ENCODE results near the gene ADPRH.

ADPRH gene

GRCh38 chr3:119555309-119555735, 24.0 kb upstream of the ADPRH start:
- Histone ChIP-seq H3K18ac (ENCODE audit: low read length) (no peak overlapping the region), H3K9me3 (replicated peaks in 1 of 2; ENCODE audit: control insufficient read depth in 2 of 2, insufficient read depth in 1 of 2, low read depth in 1 of 2, low read length in 2 of 2) (no peaks in the 10 kb centered on the region), H4K91ac (ENCODE audit: low read depth, low read length, poor library complexity) (no peak overlapping the region), H3K36me3 (replicated peaks in 1 of 2; ENCODE audit: control insufficient read depth in 2 of 2, insufficient read depth in 2 of 2, low read length in 2 of 2) (no peaks in the 10 kb centered on the region), H2BK15ac (ENCODE audit: low read length) (no peak overlapping the region), H2AK5ac (ENCODE audit: low read depth, low read length) (no peak overlapping the region), H3K79me1 (ENCODE audit: low read depth, low read length) (no peaks in the 10 kb centered on the region), H3K4me1 (ENCODE audit: control insufficient read depth in 2 of 2, insufficient read depth in 1 of 2, low read depth in 1 of 2, low read length in 2 of 2) (no peaks in the 10 kb centered on the region), H2BK120ac (ENCODE audit: low read depth, low read length) (no peak overlapping the region), H3K4me2 (ENCODE audit: insufficient read depth, low read length, poor library complexity, severe bottlenecking) (no peak overlapping the region), H3K14ac (ENCODE audit: low read length) (no peak overlapping the region), H3K4me3 (ENCODE audit: low read length in 2 of 2) (no peak overlapping the region), H4K8ac (ENCODE audit: low read depth, low read length) (no peak overlapping the region), H3K27me3 (ENCODE audit: control insufficient read depth in 3 of 3, insufficient read depth in 3 of 3, low read depth in 1 of 3, low read length in 3 of 3) (peaks cover 0 to 31% (median 0%) of the 10 kb centered on the region in 3 experiments), H2BK12ac (ENCODE audit: low read length) (no peak overlapping the region), H3K27ac (replicated peaks; ENCODE audit: low read length) (no peak overlapping the region), H3K9ac (ENCODE audit: low read depth, low read length, poor library complexity) (no peak overlapping the region), H3K4ac (ENCODE audit: low read length) (no peak overlapping the region), H3K23ac (ENCODE audit: low read depth, low read length, poor library complexity) (no peak overlapping the region), H2AFZ (ENCODE audit: low read length) (no peak overlapping the region), H2BK5ac (ENCODE audit: low read length) (no peak overlapping the region)
- no peak for DNase-seq (ENCODE audit: low spot score)
- no CpG with 5 or more reads among the region's 4 CpGs for WGBS, 2 donors (ENCODE audit: extremely low coverage in 2 of 2, insufficient read length in 2 of 2, insufficient replicate concordance in 1 of 2)

GRCh38 chr3:119555929-119556328, 23.4 kb upstream of the ADPRH start:
- Histone ChIP-seq H4K91ac (ENCODE audit: low read depth, low read length, poor library complexity) (no peak overlapping the region), H3K18ac (ENCODE audit: low read length) (no peak overlapping the region), H3K4ac (ENCODE audit: low read length) (no peak overlapping the region), H2AFZ (ENCODE audit: low read length) (no peak overlapping the region), H3K79me1 (ENCODE audit: low read depth, low read length) (no peaks in the 10 kb centered on the region), H2BK120ac (ENCODE audit: low read depth, low read length) (no peak overlapping the region), H2AK5ac (ENCODE audit: low read depth, low read length) (no peak overlapping the region), H3K14ac (ENCODE audit: low read length) (no peak overlapping the region), H2BK5ac (ENCODE audit: low read length) (no peak overlapping the region), H4K8ac (ENCODE audit: low read depth, low read length) (no peak overlapping the region), H3K27ac (replicated peaks; ENCODE audit: low read length) (no peak overlapping the region), H2BK15ac (ENCODE audit: low read length) (no peak overlapping the region), H3K4me3 (ENCODE audit: low read length in 2 of 2) (no peak overlapping the region), H3K4me1 (ENCODE audit: control insufficient read depth in 2 of 2, insufficient read depth in 1 of 2, low read depth in 1 of 2, low read length in 2 of 2) (no peaks in the 10 kb centered on the region), H3K36me3 (replicated peaks in 1 of 2; ENCODE audit: control insufficient read depth in 2 of 2, insufficient read depth in 2 of 2, low read length in 2 of 2) (no peaks in the 10 kb centered on the region), H3K4me2 (ENCODE audit: insufficient read depth, low read length, poor library complexity, severe bottlenecking) (no peak overlapping the region), H3K27me3 (ENCODE audit: control insufficient read depth in 3 of 3, insufficient read depth in 3 of 3, low read depth in 1 of 3, low read length in 3 of 3) (peaks cover 0 to 31% (median 0%) of the 10 kb centered on the region in 3 experiments), H2BK12ac (ENCODE audit: low read length) (no peak overlapping the region), H3K23ac (ENCODE audit: low read depth, low read length, poor library complexity) (no peak overlapping the region), H3K9me3 (replicated peaks in 1 of 2; ENCODE audit: control insufficient read depth in 2 of 2, insufficient read depth in 1 of 2, low read depth in 1 of 2, low read length in 2 of 2) (no peaks in the 10 kb centered on the region), H3K9ac (ENCODE audit: low read depth, low read length, poor library complexity) (no peak overlapping the region)
- no peak for DNase-seq (ENCODE audit: low spot score)
- no CpG with 5 or more reads among the region's 1 CpG for WGBS, 2 donors (ENCODE audit: extremely low coverage in 2 of 2, insufficient read length in 2 of 2, insufficient replicate concordance in 1 of 2)

- Histone ChIP-seq H2BK12ac (ENCODE audit: low read length) (no peak overlapping the region), H4K8ac (ENCODE audit: low read depth, low read length) (no peak overlapping the region)
- no CpG with 5 or more reads among the region's 7 CpGs for WGBS, 2 donors (ENCODE audit: extremely low coverage in 2 of 2, insufficient read length in 2 of 2, insufficient replicate concordance in 1 of 2)
Measured at GRCh38 chr3:119557192-119557876, 22.0 kb upstream of the ADPRH start.

GRCh38 chr3:119557877-119558269, 21.4 kb upstream of the ADPRH start:
- no peak overlapping the region for H4K8ac ChIP-seq (ENCODE audit: low read depth, low read length)
- H3K79me1 ChIP-seq (ENCODE audit: low read depth, low read length), result no peaks in the 10 kb centered on the region
- H3K4me2 ChIP-seq (ENCODE audit: insufficient read depth, low read length, poor library complexity, severe bottlenecking), result no peak overlapping the region
- no peak overlapping the region for H2BK12ac ChIP-seq (ENCODE audit: low read length)
- H3K9me3 ChIP-seq (replicated peaks in 1 of 2; ENCODE audit: control insufficient read depth in 2 of 2, insufficient read depth in 1 of 2, low read depth in 1 of 2, low read length in 2 of 2), result no peaks in the 10 kb centered on the region
- H4K91ac ChIP-seq (ENCODE audit: low read depth, low read length, poor library complexity), result no peak overlapping the region
- no peak overlapping the region for H3K27ac ChIP-seq (replicated peaks; ENCODE audit: low read length)
- no peak overlapping the region for H2AK5ac ChIP-seq (ENCODE audit: low read depth, low read length)
- no peak overlapping the region for H2BK15ac ChIP-seq (ENCODE audit: low read length)
- H3K23ac ChIP-seq (ENCODE audit: low read depth, low read length, poor library complexity), result no peak overlapping the region
- H2BK5ac ChIP-seq (ENCODE audit: low read length), result no peak overlapping the region
- no CpG with 5 or more reads among the region's 3 CpGs for WGBS, 2 donors (ENCODE audit: extremely low coverage in 2 of 2, insufficient read length in 2 of 2, insufficient replicate concordance in 1 of 2)
- no peak overlapping the region for H3K14ac ChIP-seq (ENCODE audit: low read length)
- no peaks in the 10 kb centered on the region for H3K36me3 ChIP-seq (replicated peaks in 1 of 2; ENCODE audit: control insufficient read depth in 2 of 2, insufficient read depth in 2 of 2, low read length in 2 of 2)
- no peak overlapping the region for H2BK120ac ChIP-seq (ENCODE audit: low read depth, low read length)
- no peak overlapping the region for H3K4me3 ChIP-seq (ENCODE audit: low read length in 2 of 2)
- DNase-seq (ENCODE audit: low spot score), result no peak
- no peak overlapping the region for H3K9ac ChIP-seq (ENCODE audit: low read depth, low read length, poor library complexity)
- no peak overlapping the region for H2AFZ ChIP-seq (ENCODE audit: low read length)
- H3K4me1 ChIP-seq (ENCODE audit: control insufficient read depth in 2 of 2, insufficient read depth in 1 of 2, low read depth in 1 of 2, low read length in 2 of 2), result no peaks in the 10 kb centered on the region
- peaks cover 0 to 31% (median 0%) of the 10 kb centered on the region in 3 experiments for H3K27me3 ChIP-seq (ENCODE audit: control insufficient read depth in 3 of 3, insufficient read depth in 3 of 3, low read depth in 1 of 3, low read length in 3 of 3)
- H3K18ac ChIP-seq (ENCODE audit: low read length), result no peak overlapping the region
- no peak overlapping the region for H3K4ac ChIP-seq (ENCODE audit: low read length)

More at GRCh38 chr3:119557192-119557876, 22.0 kb upstream of the ADPRH start:
- Histone ChIP-seq H3K14ac (ENCODE audit: low read length) (no peak overlapping the region), H2BK5ac (ENCODE audit: low read length) (no peak overlapping the region), H3K9me3 (replicated peaks in 1 of 2; ENCODE audit: control insufficient read depth in 2 of 2, insufficient read depth in 1 of 2, low read depth in 1 of 2, low read length in 2 of 2) (no peaks in the 10 kb centered on the region), H3K79me1 (ENCODE audit: low read depth, low read length) (no peaks in the 10 kb centered on the region), H2BK120ac (ENCODE audit: low read depth, low read length) (no peak overlapping the region), H3K4ac (ENCODE audit: low read length) (no peak overlapping the region), H3K36me3 (replicated peaks in 1 of 2; ENCODE audit: control insufficient read depth in 2 of 2, insufficient read depth in 2 of 2, low read length in 2 of 2) (no peaks in the 10 kb centered on the region), H3K18ac (ENCODE audit: low read length) (no peak overlapping the region), H3K4me1 (ENCODE audit: control insufficient read depth in 2 of 2, insufficient read depth in 1 of 2, low read depth in 1 of 2, low read length in 2 of 2) (no peaks in the 10 kb centered on the region), H3K4me3 (ENCODE audit: low read length in 2 of 2) (no peak overlapping the region), H3K23ac (ENCODE audit: low read depth, low read length, poor library complexity) (no peak overlapping the region), H3K27ac (replicated peaks; ENCODE audit: low read length) (no peak overlapping the region), H4K91ac (ENCODE audit: low read depth, low read length, poor library complexity) (no peak overlapping the region), H2AFZ (ENCODE audit: low read length) (no peak overlapping the region), H2BK15ac (ENCODE audit: low read length) (no peak overlapping the region), H3K4me2 (ENCODE audit: insufficient read depth, low read length, poor library complexity, severe bottlenecking) (no peak overlapping the region), H3K27me3 (ENCODE audit: control insufficient read depth in 3 of 3, insufficient read depth in 3 of 3, low read depth in 1 of 3, low read length in 3 of 3) (peaks cover 0 to 31% (median 0%) of the 10 kb centered on the region in 3 experiments), H2AK5ac (ENCODE audit: low read depth, low read length) (no peak overlapping the region), H3K9ac (ENCODE audit: low read depth, low read length, poor library complexity) (no peak overlapping the region)
- DNase-seq (ENCODE audit: low spot score), result no peak
